ENCODE data around the gene COPS8. TPM values are rescaled to one million over a fixed set of nuclear protein-coding genes. Genes with fewer than 3 reads are reported as not detected.
A peak's percentile ranks its signal among the peaks of the same experiment; 100 is the strongest.

The COPS8 gene
- total and polyA plus RNA-seq, 2 of the 4 experiments (the other 2 are of a cell fraction) = 47.0 to 64.9 TPM

DNA sequence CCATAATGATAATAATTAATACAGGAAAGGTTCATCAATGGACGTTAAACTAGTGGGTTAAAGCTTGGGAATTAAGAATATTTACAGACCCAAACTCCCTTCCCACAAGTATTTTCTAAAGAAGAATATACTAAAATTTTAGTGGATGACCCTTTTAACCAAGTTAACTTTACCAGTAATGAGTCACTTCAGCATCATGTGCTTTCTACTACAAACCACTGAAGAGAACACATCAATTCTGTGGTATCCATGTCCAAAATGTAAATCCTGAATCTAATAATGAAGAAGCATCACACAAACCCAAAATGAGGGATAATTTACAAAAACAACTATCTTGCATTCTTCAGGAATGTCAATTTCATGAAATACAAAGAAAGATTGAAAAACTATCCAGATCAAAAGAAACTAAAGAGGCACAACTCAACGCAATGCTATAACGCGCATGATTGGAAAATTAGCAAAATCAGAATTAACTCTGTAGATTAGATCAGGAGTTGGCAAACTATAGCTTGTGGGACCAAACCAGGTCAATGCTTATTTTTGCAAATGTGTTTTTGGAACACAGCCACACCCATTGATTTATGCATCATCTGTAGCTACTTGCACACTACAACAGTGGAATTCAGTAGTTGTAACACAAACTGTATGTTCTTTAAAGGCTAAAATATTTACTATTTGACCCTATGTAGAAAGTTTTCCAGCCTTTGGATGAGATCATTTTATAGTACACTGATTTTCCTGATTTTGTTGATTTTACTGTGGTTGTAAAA is 27.5 kb downstream of the COPS8 start:
- Histone ChIP-seq H3K4me2 (ENCODE audit: low read depth, low read length) (no peak overlapping the region), H2AK5ac (ENCODE audit: low read depth, low read length) (no peak overlapping the region), H4K5ac (ENCODE audit: low read depth, low read length) (no peak overlapping the region), H3K9me3 (ENCODE audit: control insufficient read depth, insufficient read depth, low read length) (no peaks in the 10 kb centered on the region), H2BK120ac (ENCODE audit: low read depth, low read length) (no peak overlapping the region), H3K27ac (ENCODE audit: insufficient read depth, low read length) (no peak overlapping the region), H3K23ac (ENCODE audit: low read depth, low read length) (no peak overlapping the region), H2AK9ac (replicated peaks; ENCODE audit: low read depth, low read length, poor library complexity) (no peak overlapping the region), H3K9me1 (ENCODE audit: insufficient read depth, low read length) (0 out of 2 replicates have a peak, but pooled peaks cover 3% of the 10 kb centered on the region), H3K4me1 (ENCODE audit: control insufficient read depth, insufficient read depth, low read length) (0 out of 2 replicates have a peak, but pooled peaks cover 1% of the 10 kb centered on the region), H3K9ac (ENCODE audit: low read depth, low read length) (no peak overlapping the region), H3K4me3 (ENCODE audit: insufficient read depth, low read depth, low read length) (no peak overlapping the region), H3K14ac (replicated peaks; ENCODE audit: low read depth, low read length) (no peak overlapping the region), H3K27me3 (ENCODE audit: control insufficient read depth, insufficient read depth, low read length) (no peaks in the 10 kb centered on the region), H2AFZ (replicated peaks; ENCODE audit: low read length, poor library complexity) (no peak overlapping the region), H3K36me3 (ENCODE audit: control insufficient read depth, insufficient read depth, low read length) (no peaks in the 10 kb centered on the region), H2BK15ac (ENCODE audit: low read depth, low read length) (no peak overlapping the region), H3K18ac (ENCODE audit: low read depth, low read length) (no peak overlapping the region), H3K56ac (ENCODE audit: extremely low read depth, insufficient read depth, low read length) (no peak overlapping the region), H4K8ac (ENCODE audit: low read depth in 2 of 2, low read length in 2 of 2) (no peak overlapping the region), H3K4ac (ENCODE audit: low read depth, low read length) (no peak overlapping the region), H2BK20ac (ENCODE audit: low read depth, low read length) (no peak overlapping the region), H3K79me1 (ENCODE audit: low read depth in 1 of 2, low read length in 2 of 2) (no peaks in the 10 kb centered on the region), H2BK5ac (ENCODE audit: low read depth, low read length, poor library complexity, severe bottlenecking) (no peak overlapping the region), H4K20me1 (ENCODE audit: insufficient read depth, low read length) (no peaks in the 10 kb centered on the region), H4K91ac (ENCODE audit: insufficient read depth, low read depth, low read length) (no peak overlapping the region)
- dilution Hi-C loops (cut with HindIII; ENCODE audit: low sequenced_read_pairs, unreplicated experiment) = no loop called here
- TF ChIP-seq, protein P1, sequence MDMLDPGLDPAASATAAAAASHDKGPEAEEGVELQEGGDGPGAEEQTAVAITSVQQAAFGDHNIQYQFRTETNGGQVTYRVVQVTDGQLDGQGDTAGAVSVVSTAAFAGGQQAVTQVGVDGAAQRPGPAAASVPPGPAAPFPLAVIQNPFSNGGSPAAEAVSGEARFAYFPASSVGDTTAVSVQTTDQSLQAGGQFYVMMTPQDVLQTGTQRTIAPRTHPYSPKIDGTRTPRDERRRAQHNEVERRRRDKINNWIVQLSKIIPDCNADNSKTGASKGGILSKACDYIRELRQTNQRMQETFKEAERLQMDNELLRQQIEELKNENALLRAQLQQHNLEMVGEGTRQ (IDR thresholded peaks at IDR 0.05; ENCODE audit: low read depth, low read length) = peak; percentile 40; the same call in 1 of the 2 replicates
- TF ChIP-seq RAD21 (IDR thresholded peaks at IDR 0.05; ENCODE audit: low read length) = no peak
- peak; percentile 49 for DNase-seq
- intact Hi-C loops (cut with micrococcal nuclease) = no loop called here
- POLR2A ChIA-PET (ENCODE audit: unreplicated experiment) = no interaction called here
- no CpG with 5 or more reads among the region's 4 CpGs for WGBS, 2 experiments (ENCODE audit: extremely low coverage in 2 of 2, insufficient read length in 1 of 2)
- no TSS peak for BruUV-seq (replicated peaks)
- ATAC-seq (ENCODE audit: low read depth) = peak; percentile 60; the same call in 1 of the 2 replicates
- in situ Hi-C loops (cut with MboI; ENCODE audit: low sequenced_read_pairs) = loop anchor here (25.0 kb wide), 1 partner anchor 624 kb away; no protein-coding TSS in a partner anchor
- CTCF ChIA-PET = interaction anchor here (1.3 kb wide), 1 partner anchor 459 kb away, joined by 3 read pairs; no protein-coding TSS in a partner anchor
